HTERT RPE-1 (cell line): ENCODE data around the gene DLX5.

Experiments
- in situ Hi-C: fragments of 300-500 bp; cut with MboI; formaldehyde crosslinking; loops from 4 replicates; pipeline ENCODE4 v1.14.3; 2020; ENCODE audit warnings: low sequenced_read_pairs

The DLX5 gene

GRCh38 chr7:97006055-97006815, 18.4 kb downstream of the DLX5 start:
- in situ Hi-C loops, result no loop called here

- in situ Hi-C loops, result no loop called here
Measured at GRCh38 chr7:97005183-97006054, 19.2 kb downstream of the DLX5 start, which contains the start of gene DLX6. TSS of gene DLX6 (plus strand) at chr7:97005553. CDS start at chr7:97005978, 425 bp downstream.

GRCh38 chr7:97004247-97005182, 20.1 kb downstream of the DLX5 start:
- in situ Hi-C loops, result no loop called here

- in situ Hi-C loops, result no loop called here
Measured at GRCh38 chr7:97003262-97004246, 21.1 kb downstream of the DLX5 start.

- in situ Hi-C loops, result no loop called here
Measured at GRCh38 chr7:97002555-97003261, 21.9 kb downstream of the DLX5 start.

- in situ Hi-C loops, result no loop called here
Measured at GRCh38 chr7:97001656-97002554, 22.7 kb downstream of the DLX5 start.

- in situ Hi-C loops, result no loop called here
Measured at GRCh38 chr7:97001221-97001620, 23.4 kb downstream of the DLX5 start.

- in situ Hi-C loops, result no loop called here
Measured at GRCh38 chr7:96998744-96999143, 25.9 kb downstream of the DLX5 start.

GRCh38 chr7:96998333-96998732, 26.3 kb downstream of the DLX5 start:
- in situ Hi-C loops, result no loop called here

- in situ Hi-C loops, result no loop called here
Measured at GRCh38 chr7:96997512-96998032, 27.1 kb downstream of the DLX5 start.

- in situ Hi-C loops, result no loop called here
Measured at GRCh38 chr7:96996958-96997511, 27.6 kb downstream of the DLX5 start.

GRCh38 chr7:96996111-96996957, 28.3 kb downstream of the DLX5 start:
- in situ Hi-C loops, result no loop called here

- in situ Hi-C loops, result no loop called here
Measured at GRCh38 chr7:96995406-96996110, 29.1 kb downstream of the DLX5 start.

- in situ Hi-C loops, result no loop called here
Measured at GRCh38 chr7:96993980-96994379, 30.7 kb downstream of the DLX5 start.

- in situ Hi-C loops, result no loop called here
Measured at GRCh38 chr7:96993094-96993865, 31.4 kb downstream of the DLX5 start.
